Epithelial cell of proximal tubule (primary cell): ENCODE measurements around the gene RFX8. TPM values are rescaled to one million over a fixed set of nuclear protein-coding genes. Genes with fewer than 3 reads are reported as not detected.

ENCODE experiments used
- DNase-seq: peaks from one replicate; pipeline ENCODE4 v3.0.0-alpha.2; 2011; ENCODE audit warnings: low read depth
- H3K4me3 ChIP-seq: 2 replicates; pipeline ENCODE4 v1.5.1; 2011; ENCODE audit warnings: low read depth, mild to moderate bottlenecking, low read length
- CTCF ChIP-seq: conservative IDR thresholded peaks from 2 replicates; pipeline ENCODE4 v1.5.1; 2012; ENCODE audit warnings: low read depth, mild to moderate bottlenecking, low read length
- total RNA-seq: library from RNA; depleted of rRNA; stranded (reverse); fragments of >200 nt; gene quantifications from 2 replicates; pipeline ENCODE4 v1.2.3, GENCODE V29; 2015

RFX8 gene
- total RNA-seq, 1 donor from 2014 or later, result not detected

- DNase-seq, result no peak
Observed at GRCh38 chr2:101361522-101361921, 113.4 kb downstream of the RFX8 start.

GRCh38 chr2:101361121-101361520, 113.8 kb downstream of the RFX8 start:
- no peak for TF ChIP-seq CTCF
- DNase-seq, result no peak

More at GRCh38 chr2:101361522-101361921, 113.4 kb downstream of the RFX8 start:
- H3K4me3 ChIP-seq, result no peak overlapping the region
- TF ChIP-seq CTCF, result no peak

GRCh38 chr2:101360232-101360631, 114.7 kb downstream of the RFX8 start:
- TF ChIP-seq CTCF, result no peak
- no peak overlapping the region for H3K4me3 ChIP-seq
- DNase-seq, result no peak

More at GRCh38 chr2:101361121-101361520, 113.8 kb downstream of the RFX8 start:
- H3K4me3 ChIP-seq, result no peak overlapping the region

- TF ChIP-seq CTCF, result no peak
- H3K4me3 ChIP-seq, result no peak overlapping the region
- DNase-seq, result no peak
Observed at GRCh38 chr2:101359410-101359954, 115.4 kb downstream of the RFX8 start.

GRCh38 chr2:101357376-101357775, 117.5 kb downstream of the RFX8 start:
- TF ChIP-seq CTCF, result no peak
- H3K4me3 ChIP-seq, result no peak overlapping the region
- no peak for DNase-seq

- no peak for DNase-seq
- TF ChIP-seq CTCF, result no peak
- H3K4me3 ChIP-seq, result no peak overlapping the region
Observed at GRCh38 chr2:101356521-101356920, 118.4 kb downstream of the RFX8 start.

GRCh38 chr2:101356055-101356454, 118.9 kb downstream of the RFX8 start:
- H3K4me3 ChIP-seq, result no peak overlapping the region
- no peak for DNase-seq
- TF ChIP-seq CTCF, result no peak
